H9 (cell line): Measurements from ENCODE around the gene USP22. TPM values are rescaled to one million over a fixed set of nuclear protein-coding genes. Genes with fewer than 3 reads are reported as not detected.

Experiments
- DNase-seq: peaks from one replicate; pipeline ENCODE4 v3.0.0-alpha.2; 2017
- H2AFZ ChIP-seq: one replicate; pipeline ENCODE4 v1.6.1; 2013; ENCODE audit warnings: mild to moderate bottlenecking, low read length, control low read depth, moderate library complexity
- H2AK5ac ChIP-seq: 2 replicates; pipeline ENCODE4 v1.6.1; 2013; ENCODE audit warnings: low read length, control low read depth, mixed read lengths; ENCODE audit not compliant: insufficient read length
- H2BK120ac ChIP-seq: one replicate; pipeline ENCODE4 v1.6.1; 2013; ENCODE audit warnings: low read depth, mild to moderate bottlenecking, low read length, control low read depth, inconsistent platforms; ENCODE audit not compliant: poor library complexity, severe bottlenecking
- H2BK12ac ChIP-seq: 2 replicates; pipeline ENCODE4 v1.6.1; 2013; ENCODE audit warnings: low read length, control low read depth, mixed read lengths, low read depth; ENCODE audit not compliant: insufficient read length
- H2BK15ac ChIP-seq: 2 replicates; pipeline ENCODE4 v1.6.1; 2013; ENCODE audit warnings: low read depth, low read length, control low read depth
- H2BK20ac ChIP-seq: one replicate; pipeline ENCODE4 v1.6.1; 2013; ENCODE audit warnings: low read depth, mild to moderate bottlenecking, low read length, control low read depth, inconsistent platforms; ENCODE audit not compliant: poor library complexity, severe bottlenecking
- H2BK5ac ChIP-seq: 2 replicates; pipeline ENCODE4 v1.6.1; 2013; ENCODE audit warnings: low read length, control low read depth, mixed read lengths; ENCODE audit not compliant: insufficient read length
- H3K14ac ChIP-seq: 2 replicates; pipeline ENCODE4 v1.6.1; 2013; ENCODE audit warnings: low read length, control low read depth; ENCODE audit not compliant: insufficient read depth
- H3K18ac ChIP-seq: 2 replicates; pipeline ENCODE4 v1.6.1; 2013; ENCODE audit warnings: low read depth, mild to moderate bottlenecking, mixed read lengths, low read length, control low read depth; ENCODE audit not compliant: insufficient read length
- H3K23ac ChIP-seq: 2 replicates; pipeline ENCODE4 v1.6.1; 2013; ENCODE audit warnings: low read length, control low read depth, mixed read lengths, low read depth; ENCODE audit not compliant: insufficient read length
- H3K23me2 ChIP-seq: 2 replicates; pipeline ENCODE4 v1.6.1; 2013; ENCODE audit warnings: low read depth, mild to moderate bottlenecking, mixed read lengths, low read length, control low read depth; ENCODE audit not compliant: insufficient read length, poor library complexity, severe bottlenecking
- H3K27ac ChIP-seq: 2 replicates; pipeline ENCODE4 v1.5.1; 2013; ENCODE audit warnings: low read length, control low read depth, mixed read lengths, low read depth; ENCODE audit not compliant: insufficient read length
- H3K27me3 ChIP-seq: 2 replicates; pipeline ENCODE4 v1.6.1; 2013; ENCODE audit warnings: low read length, control low read depth, inconsistent platforms; ENCODE audit not compliant: insufficient read depth
- H3K4ac ChIP-seq: 2 replicates; pipeline ENCODE4 v1.6.1; 2013; ENCODE audit warnings: low read depth, mild to moderate bottlenecking, control low read depth, inconsistent platforms, low read length, moderate library complexity
- H3K4me1 ChIP-seq: 2 replicates; pipeline ENCODE4 v1.6.1; 2013; ENCODE audit warnings: low read length, control low read depth, inconsistent platforms; ENCODE audit not compliant: insufficient read depth
- H3K4me2 ChIP-seq: 2 replicates; pipeline ENCODE4 v1.6.1; 2013; ENCODE audit warnings: low read length, control low read depth, mixed read lengths; ENCODE audit not compliant: insufficient read length, insufficient read depth
- H3K56ac ChIP-seq: 2 replicates; pipeline ENCODE4 v1.6.1; 2013; ENCODE audit warnings: low read depth, mild to moderate bottlenecking, mixed read lengths, low read length, control low read depth; ENCODE audit not compliant: insufficient read length
- H3K79me1 ChIP-seq: 2 replicates; pipeline ENCODE4 v1.6.1; 2013; ENCODE audit warnings: low read depth, mild to moderate bottlenecking, moderate library complexity, low read length, control low read depth, inconsistent platforms; ENCODE audit not compliant: insufficient read depth, poor library complexity, severe bottlenecking
- H3K79me2 ChIP-seq: 2 replicates; pipeline ENCODE4 v1.6.1; 2013; ENCODE audit warnings: low read length, control low read depth, inconsistent platforms; ENCODE audit not compliant: insufficient read depth
- H3K9ac ChIP-seq: 2 replicates; pipeline ENCODE4 v1.6.1; 2013; ENCODE audit warnings: low read length, control low read depth, mixed read lengths; ENCODE audit not compliant: insufficient read length; ENCODE audit errors: extremely low read depth
- H3K9me3 ChIP-seq: one replicate; pipeline ENCODE4 v1.6.1; 2013; ENCODE audit warnings: low read depth, low read length, inconsistent platforms; ENCODE audit not compliant: control insufficient read depth
- H3T11ph ChIP-seq: one replicate; pipeline ENCODE4 v1.6.1; 2013; ENCODE audit warnings: mild to moderate bottlenecking, low read length, control low read depth, inconsistent platforms
- H4K20me1 ChIP-seq: one replicate; pipeline ENCODE4 v1.6.1; 2013; ENCODE audit not compliant: control insufficient read depth, insufficient read length, insufficient read depth
- H4K5ac ChIP-seq: 2 replicates; pipeline ENCODE4 v1.6.1; 2013; ENCODE audit warnings: low read depth, mild to moderate bottlenecking, mixed read lengths, low read length, control low read depth; ENCODE audit not compliant: insufficient read length
- H4K8ac ChIP-seq: replicated peaks from 2 replicates; pipeline ENCODE4 v1.6.1; 2013; ENCODE audit warnings: low read length, control low read depth, mixed read lengths, low read depth; ENCODE audit not compliant: insufficient read length
- H4K91ac ChIP-seq: 2 replicates; pipeline ENCODE4 v1.6.1; 2013; ENCODE audit warnings: low read depth, mild to moderate bottlenecking, moderate library complexity, mixed read lengths, low read length, control low read depth; ENCODE audit not compliant: insufficient read length
- H3K27ac Mint-ChIP-seq, 3 experiments: 2 replicates in 2 of 3; 3 replicates in 1 of 3; pipeline ENCODE4 v1.8.0; 2020 to 2021; ENCODE audit warnings: mixed read lengths in 3 of 3, mild to moderate bottlenecking in 1 of 3, moderate library complexity in 1 of 3
- H3K27me3 Mint-ChIP-seq: 2 replicates; pipeline ENCODE4 v1.8.0; 2021; ENCODE audit warnings: low read depth, mild to moderate bottlenecking, moderate library complexity, mixed read lengths
- H3K36me3 Mint-ChIP-seq, 3 experiments: 2 replicates in 2 of 3; 3 replicates in 1 of 3; pipeline ENCODE4 v1.8.0; 2020 to 2021; ENCODE audit warnings: low read depth in 3 of 3, mixed read lengths in 3 of 3; ENCODE audit not compliant: insufficient read depth in 1 of 3
- H3K4me1 Mint-ChIP-seq, 2 experiments: 2 replicates each; pipeline ENCODE4 v1.8.0; 2020; ENCODE audit warnings: mixed read lengths in 2 of 2
- H3K4me3 Mint-ChIP-seq, 2 experiments: 2 replicates in 1 of 2; 3 replicates in 1 of 2; pipeline ENCODE4 v1.8.0; 2020 to 2021; ENCODE audit warnings: mild to moderate bottlenecking in 2 of 2, mixed read lengths in 2 of 2, moderate library complexity in 1 of 2
- H3K9me3 Mint-ChIP-seq, 2 experiments: 2 replicates in 1 of 2; 3 replicates in 1 of 2; pipeline ENCODE4 v1.8.0; 2020; ENCODE audit warnings: mild to moderate bottlenecking in 2 of 2, mixed read lengths in 2 of 2, moderate library complexity in 1 of 2
- WGBS: extraction: QIAGEN DNeasy Blood & Tissue Kit; methylation state at CpG from one replicate; pipeline ENCODE4 v1.1.7; 2013; ENCODE audit warnings: missing lambda C conversion rate, low lambda C conversion rate, mixed read lengths; ENCODE audit not compliant: insufficient read length; ENCODE audit errors: extremely low coverage; 5-methylcytosine and 5-hydroxymethylcytosine counted together
- total RNA-seq: library from RNA; stranded (reverse); gene quantifications from 2 replicates; pipeline ENCODE4 v1.2.1, GENCODE V29; 2021
- TF ChIP-seq, protein P1 (sequence below): fragments of 200-600 bp; sonication (generic); conservative IDR thresholded peaks from 3 replicates; pipeline ENCODE4 v1.8.0; 2021; ENCODE audit warnings: antibody characterized with exemption, mild to moderate bottlenecking

Gene USP22
- total RNA-seq, 1 experiment from 2014 or later, result 345 TPM

DNA sequence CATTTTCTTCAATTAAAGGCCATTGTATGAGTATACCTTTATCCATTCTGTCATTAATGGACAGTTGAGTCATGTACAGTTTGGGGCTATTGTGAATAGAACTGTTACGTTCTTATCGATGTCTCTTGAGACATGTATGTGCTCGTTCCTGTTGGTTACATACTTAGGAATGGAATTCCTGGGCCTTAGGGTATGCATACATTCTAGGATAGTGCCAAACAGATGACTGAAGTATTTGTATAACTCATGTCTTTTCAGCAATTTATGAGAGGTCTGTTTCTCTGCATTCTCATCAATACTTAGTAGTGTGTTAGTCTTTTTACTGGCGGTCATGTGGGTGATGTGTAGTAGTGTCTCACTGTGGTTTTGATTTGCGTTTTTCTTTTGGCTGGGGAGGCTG is 81.2 kb downstream of the USP22 start:
- H3K9me3 ChIP-seq, result no peaks in the 10 kb centered on the region
- H4K91ac ChIP-seq, result no peak overlapping the region
- H3K36me3 Mint-ChIP-seq, result peaks cover 5 to 15% (median 10%) of the 10 kb centered on the region in 3 experiments; a peak in 5 of 7 replicates
- no peak overlapping the region for H3K23ac ChIP-seq
- H3K79me1 ChIP-seq, result no peaks in the 10 kb centered on the region
- no peak overlapping the region for H2AFZ ChIP-seq
- no peak overlapping the region for H3K27ac ChIP-seq
- no peaks in the 10 kb centered on the region; the same call in 1 of the 2 replicates for H3K27me3 Mint-ChIP-seq
- H3K79me2 ChIP-seq, result no peaks in the 10 kb centered on the region
- no peak overlapping the region for H4K8ac ChIP-seq
- H3K14ac ChIP-seq, result no peak overlapping the region
- H3K18ac ChIP-seq, result no peak overlapping the region
- peak overlapping the region in 1 of 3 experiments; percentile 21; a peak in 3 of 7 replicates for H3K27ac Mint-ChIP-seq
- peaks cover 29 to 32% of the 10 kb centered on the region in 2 experiments for H3K4me1 Mint-ChIP-seq
- no CpG with 5 or more reads among the region's 5 CpGs for WGBS
- H2AK5ac ChIP-seq, result no peak overlapping the region
- no peak overlapping the region for H3K4ac ChIP-seq
- no peak overlapping the region for H2BK15ac ChIP-seq
- no peak overlapping the region for H3K56ac ChIP-seq
- no peak overlapping the region for H3K4me2 ChIP-seq
- no peak overlapping the region for H2BK5ac ChIP-seq
- no peak overlapping the region for H3K4me3 Mint-ChIP-seq
- H2BK120ac ChIP-seq, result no peak overlapping the region
- no peaks in the 10 kb centered on the region for H4K20me1 ChIP-seq
- H3K9ac ChIP-seq, result no peak overlapping the region
- DNase-seq, result no peak
- H3K9me3 Mint-ChIP-seq, result no peaks in the 10 kb centered on the region
- no peaks in the 10 kb centered on the region; the same call in 1 of the 2 replicates for H3K4me1 ChIP-seq
- TF ChIP-seq, protein P1, sequence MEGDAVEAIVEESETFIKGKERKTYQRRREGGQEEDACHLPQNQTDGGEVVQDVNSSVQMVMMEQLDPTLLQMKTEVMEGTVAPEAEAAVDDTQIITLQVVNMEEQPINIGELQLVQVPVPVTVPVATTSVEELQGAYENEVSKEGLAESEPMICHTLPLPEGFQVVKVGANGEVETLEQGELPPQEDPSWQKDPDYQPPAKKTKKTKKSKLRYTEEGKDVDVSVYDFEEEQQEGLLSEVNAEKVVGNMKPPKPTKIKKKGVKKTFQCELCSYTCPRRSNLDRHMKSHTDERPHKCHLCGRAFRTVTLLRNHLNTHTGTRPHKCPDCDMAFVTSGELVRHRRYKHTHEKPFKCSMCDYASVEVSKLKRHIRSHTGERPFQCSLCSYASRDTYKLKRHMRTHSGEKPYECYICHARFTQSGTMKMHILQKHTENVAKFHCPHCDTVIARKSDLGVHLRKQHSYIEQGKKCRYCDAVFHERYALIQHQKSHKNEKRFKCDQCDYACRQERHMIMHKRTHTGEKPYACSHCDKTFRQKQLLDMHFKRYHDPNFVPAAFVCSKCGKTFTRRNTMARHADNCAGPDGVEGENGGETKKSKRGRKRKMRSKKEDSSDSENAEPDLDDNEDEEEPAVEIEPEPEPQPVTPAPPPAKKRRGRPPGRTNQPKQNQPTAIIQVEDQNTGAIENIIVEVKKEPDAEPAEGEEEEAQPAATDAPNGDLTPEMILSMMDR, result no peak
- no peak overlapping the region for H4K5ac ChIP-seq
- no peak overlapping the region for H2BK12ac ChIP-seq
- no peak overlapping the region for H2BK20ac ChIP-seq
- no peaks in the 10 kb centered on the region for H3K27me3 ChIP-seq
- no peaks in the 10 kb centered on the region for H3K23me2 ChIP-seq
- no peak overlapping the region for H3T11ph ChIP-seq
